ENCODE results near the gene SPINDOC.

GRCh38 chr11:63866211-63866610, 53.0 kb downstream of the SPINDOC start:
- TF ChIP-seq ZBTB7A (IDR thresholded peaks at IDR 0.05; ENCODE audit: low read depth), result no peak
- TF ChIP-seq, protein P1, sequence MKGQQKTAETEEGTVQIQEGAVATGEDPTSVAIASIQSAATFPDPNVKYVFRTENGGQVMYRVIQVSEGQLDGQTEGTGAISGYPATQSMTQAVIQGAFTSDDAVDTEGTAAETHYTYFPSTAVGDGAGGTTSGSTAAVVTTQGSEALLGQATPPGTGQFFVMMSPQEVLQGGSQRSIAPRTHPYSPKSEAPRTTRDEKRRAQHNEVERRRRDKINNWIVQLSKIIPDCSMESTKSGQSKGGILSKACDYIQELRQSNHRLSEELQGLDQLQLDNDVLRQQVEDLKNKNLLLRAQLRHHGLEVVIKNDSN (IDR thresholded peaks at IDR 0.05), result no peak
- TF ChIP-seq, protein P2, sequence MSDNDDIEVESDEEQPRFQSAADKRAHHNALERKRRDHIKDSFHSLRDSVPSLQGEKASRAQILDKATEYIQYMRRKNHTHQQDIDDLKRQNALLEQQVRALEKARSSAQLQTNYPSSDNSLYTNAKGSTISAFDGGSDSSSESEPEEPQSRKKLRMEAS (IDR thresholded peaks at IDR 0.05), result no peak
